ENCODE data around the gene MAGI1.
"Not testable (repeated sequence)": the region's sequence is repeated elsewhere in the genome, so short reads cannot be mapped to it uniquely, and the experiment has no call there.

MAGI1 gene

GRCh38 chr3:65734382-65734781 lies 304.3 kb downstream of the MAGI1 start:
- no peak for DNase-seq

GRCh38 chr3:65733459-65733858 lies 305.3 kb downstream of the MAGI1 start:
- no peak for DNase-seq

- peak; percentile 34 for DNase-seq
These were observed 306.4 kb downstream of the MAGI1 start for GRCh38 chr3:65732051-65732935.

- DNase-seq, result no peak
These were observed 308.3 kb downstream of the MAGI1 start for GRCh38 chr3:65730449-65730848.

- no peak for DNase-seq
These were observed 308.7 kb downstream of the MAGI1 start for GRCh38 chr3:65729973-65730372.

- no peak for DNase-seq
These were observed 309.2 kb downstream of the MAGI1 start for GRCh38 chr3:65729555-65729954.

GRCh38 chr3:65728138-65728537 lies 310.6 kb downstream of the MAGI1 start:
- no peak for DNase-seq

GRCh38 chr3:65723985-65724384 lies 314.7 kb downstream of the MAGI1 start:
- no peak for DNase-seq

- no peak for DNase-seq
These were observed 315.7 kb downstream of the MAGI1 start for GRCh38 chr3:65723011-65723410.

- DNase-seq, result no peak
These were observed 317.6 kb downstream of the MAGI1 start for GRCh38 chr3:65720989-65721737.

GRCh38 chr3:65719639-65720038 lies 319.1 kb downstream of the MAGI1 start:
- not testable (repeated sequence) for DNase-seq

GRCh38 chr3:65717676-65718346 lies 320.9 kb downstream of the MAGI1 start:
- DNase-seq, result no peak

GRCh38 chr3:65716071-65716751 lies 322.5 kb downstream of the MAGI1 start:
- no peak for DNase-seq

GRCh38 chr3:65714134-65714533 lies 324.6 kb downstream of the MAGI1 start:
- DNase-seq, result no peak

GRCh38 chr3:65713016-65713415 lies 325.7 kb downstream of the MAGI1 start:
- DNase-seq, result no peak

- no peak for DNase-seq
These were observed 326.6 kb downstream of the MAGI1 start for GRCh38 chr3:65712140-65712539.

- no peak for DNase-seq
These were observed 331.7 kb downstream of the MAGI1 start for GRCh38 chr3:65706776-65707568.

GRCh38 chr3:65706301-65706700 lies 332.4 kb downstream of the MAGI1 start:
- DNase-seq, result no peak

GRCh38 chr3:65703820-65704219 lies 334.9 kb downstream of the MAGI1 start:
- DNase-seq, result no peak

- no peak for DNase-seq
These were observed 335.7 kb downstream of the MAGI1 start for GRCh38 chr3:65703026-65703425.

GRCh38 chr3:65702202-65702601 lies 336.5 kb downstream of the MAGI1 start:
- DNase-seq, result no peak

GRCh38 chr3:65701516-65701915 lies 337.2 kb downstream of the MAGI1 start:
- DNase-seq, result no peak

Data from hematopoietic multipotent progenitor cell treated with erythropoietin and hydrocortisone succinate and interleukin-3 and kit ligand, for 8 days (in vitro differentiated cells).